ENCODE data around the gene GID8. TPM values are rescaled to one million over a fixed set of nuclear protein-coding genes. Genes with fewer than 3 reads are reported as not detected.

Gene GID8
- total and polyA plus RNA-seq, 2 of the 13 experiments (the other 11 are each of a cell fraction or from before 2014, with no cell fraction given): 39.6 to 59.8 TPM

GRCh38 chr20:62987114-62987513, 49.2 kb downstream of the GID8 start:
- DNase-seq (ENCODE audit: low spot score) (no peak), ATAC-seq (no peak), FAIRE-seq (no peak)
- Histone ChIP-seq H3K9ac (ENCODE audit: insufficient read depth, low read depth, low read length) (no peak overlapping the region), H4K20me1 (ENCODE audit: insufficient read depth, low read length) (peaks cover 3% of the 10 kb centered on the region; the same call in 1 of the 2 replicates), H3K27ac (ENCODE audit: extremely low read length, insufficient read depth, low read length) (no peak overlapping the region), H3K36me3 (replicated peaks in 1 of 2; ENCODE audit: control insufficient read depth in 1 of 2, insufficient read depth in 2 of 2, low read length in 2 of 2) (no peaks in the 10 kb centered on the region), H3K9me3 (ENCODE audit: low read length) (no peaks in the 10 kb centered on the region), H3K4me1 (ENCODE audit: insufficient read depth, low read length) (no peaks in the 10 kb centered on the region), H3K79me2 (ENCODE audit: insufficient read depth, low read length) (no peaks in the 10 kb centered on the region), H3K27me3 (ENCODE audit: control insufficient read depth in 1 of 2, insufficient read depth in 2 of 2, low read length in 2 of 2) (peaks cover 52 to 91% of the 10 kb centered on the region in 2 experiments), H3K4me2 (ENCODE audit: low read depth, low read length) (no peak overlapping the region), H2AFZ (ENCODE audit: low read length) (no peak overlapping the region), H3K4me3 (replicated peaks in 1 of 3; ENCODE audit: insufficient read depth in 1 of 3, low read depth in 2 of 3, low read length in 3 of 3) (no peak overlapping the region)
- in situ Hi-C loops (cut with HindIII; ENCODE audit: extremely low pct_ligation_motif_present, low pct_unique_long_range_greater_than_20kb) (no loop called here), intact Hi-C loops (cut with micrococcal nuclease; ENCODE audit: unreplicated experiment) (no loop called here)
- 23% methylated on average over 10 of the region's 10 CpGs for WGBS (ENCODE audit: low lambda C conversion rate)
- ChIA-PET CTCF (ENCODE audit: low intra/inter-chr PET ratio, low total read pairs) (no interaction called here), POLR2A (no interaction called here)
- BruUV-seq (replicated peaks): no TSS peak
- TF ChIP-seq RAD21 (CRISPR knock-in tag; IDR thresholded peaks at IDR 0.05) (no peak), ELK4 (CRISPR knock-in tag; IDR thresholded peaks at IDR 0.05; ENCODE audit: borderline replicate concordance) (no peak), CREB1 (IDR thresholded peaks at IDR 0.05) (peak; percentile 99), CREB1 (CRISPR knock-in tag; IDR thresholded peaks at IDR 0.05) (no peak), GTF2F1 (IDR thresholded peaks at IDR 0.05; ENCODE audit: low read length) (no peak), EZH2 (conservative IDR thresholded peaks at IDR 0.05; ENCODE audit: low read depth, low read length) (peak; percentile 77), ZFY (CRISPR knock-in tag; IDR thresholded peaks at IDR 0.05) (no peak), ATF7 (IDR thresholded peaks at IDR 0.05) (peak; percentile 87; the same call in 1 of the 2 replicates), ATF7 (CRISPR knock-in tag; IDR thresholded peaks at IDR 0.05) (no peak), ZNF235 (CRISPR knock-in tag; IDR thresholded peaks at IDR 0.05; ENCODE audit: borderline replicate concordance) (no peak), ZBTB37 (CRISPR knock-in tag; IDR thresholded peaks at IDR 0.05) (no peak), ZNF124 (CRISPR knock-in tag; IDR thresholded peaks at IDR 0.05) (no peak), SMC3 (IDR thresholded peaks at IDR 0.05; ENCODE audit: low read length) (no peak), SRSF4 (IDR thresholded peaks at IDR 0.05; ENCODE audit: low read depth, low read length, poor library complexity, severe bottlenecking) (no peak), EHMT2 (IDR thresholded peaks at IDR 0.05; ENCODE audit: borderline replicate concordance, low read depth, low read length) (no peak), CHD2 (IDR thresholded peaks at IDR 0.05; ENCODE audit: low read depth, low read length) (no peak), SCMH1 (CRISPR knock-in tag; IDR thresholded peaks at IDR 0.05; ENCODE audit: borderline replicate concordance) (no peak), ZKSCAN5 (CRISPR knock-in tag; IDR thresholded peaks at IDR 0.05) (no peak)
